Spleen (tissue), 11 donors: ENCODE measurements around the gene UPK1B. TPM values are rescaled to one million over a fixed set of nuclear protein-coding genes. Genes with fewer than 3 reads are reported as not detected.

Experiments
- DNase-seq: peaks from one replicate; pipeline ENCODE4 v3.0.0-alpha.2; 2020
- H3K27ac ChIP-seq, 8 donors: fragments of 200-600 bp; sonication (generic) in 7 of 8; 1 replicate in 4 of 8; 2 replicates in 4 of 8; pipeline versions ENCODE4 v1.5.0 to v1.8.0; 2016 to 2021; ENCODE audit warnings: inconsistent platforms in 4 of 8, mild to moderate bottlenecking in 4 of 8, moderate library complexity in 1 of 8
- H3K27me3 ChIP-seq, 7 donors: fragments of 200-600 bp; sonication (generic) in 6 of 7; replicated peaks in 1 of 7; 1 replicate in 4 of 7; 2 replicates in 3 of 7; pipeline versions ENCODE4 v1.5.0 to v1.8.0; 2016 to 2021; ENCODE audit warnings: inconsistent platforms in 3 of 7, mild to moderate bottlenecking in 1 of 7
- H3K36me3 ChIP-seq, 6 donors: fragments of 200-600 bp; sonication (generic) in 5 of 6; 1 replicate in 4 of 6; 2 replicates in 2 of 6; pipeline versions ENCODE4 v1.5.0 to v1.8.0; 2016 to 2021; ENCODE audit warnings: inconsistent platforms in 2 of 6
- H3K4me1 ChIP-seq, 6 donors: fragments of 200-600 bp; sonication (generic) in 5 of 6; 1 replicate in 3 of 6; 2 replicates in 3 of 6; pipeline versions ENCODE4 v1.5.0 to v1.8.0; 2016 to 2021; ENCODE audit warnings: inconsistent platforms in 3 of 6
- H3K4me3 ChIP-seq, 8 donors: fragments of 200-600 bp; sonication (generic) in 7 of 8; 1 replicate in 4 of 8; 2 replicates in 4 of 8; pipeline versions ENCODE4 v1.5.0 to v1.8.0; 2016 to 2021; ENCODE audit warnings: inconsistent platforms in 4 of 8, mild to moderate bottlenecking in 4 of 8, moderate library complexity in 2 of 8
- H3K9me3 ChIP-seq, 8 donors: fragments of 200-600 bp; sonication (generic) in 7 of 8; 1 replicate in 4 of 8; 2 replicates in 4 of 8; pipeline versions ENCODE4 v1.5.0 to v1.8.0; 2016 to 2021; ENCODE audit warnings: inconsistent platforms in 4 of 8
- CTCF ChIP-seq, 11 experiments: fragments of 200-600 bp in 7 of 11; fragments of 450-650 bp in 4 of 11; sonication (generic) in 4 of 11; IDR thresholded peaks in 8 of 11; conservative IDR thresholded peaks in 3 of 11; 1 replicate in 7 of 11; 2 replicates in 4 of 11; pipeline versions ENCODE4 v1.4.0 to v1.8.0; 2016 to 2021; ENCODE audit warnings: antibody characterized with exemption in 11 of 11, inconsistent platforms in 4 of 11, mild to moderate bottlenecking in 1 of 11
- POLR2A ChIP-seq, 3 donors: fragments of 450-650 bp; IDR thresholded peaks; one replicate each; pipeline ENCODE4 v1.5.1; 2017; ENCODE audit warnings: antibody characterized with exemption in 3 of 3, mild to moderate bottlenecking in 1 of 3
- POLR2AphosphoS5 ChIP-seq, 3 donors: sonication (generic); formaldehyde crosslinking; IDR thresholded peaks; one replicate each; pipeline ENCODE4 v1.5.1; 2017; ENCODE audit warnings: antibody characterized with exemption in 3 of 3
- WGBS, 5 donors: extraction: QIAGEN DNeasy Blood & Tissue Kit in 3 of 5; methylation state at CpG; one replicate each; pipeline versions ENCODE4 v1.1.5 to v1.1.7; 2013 to 2018; 5-methylcytosine and 5-hydroxymethylcytosine counted together
- intact Hi-C: fragments of 100-400 bp; cut with DNase I; formaldehyde crosslinking; loops from one replicate; pipeline ENCODE4 v1.15.0; 2023; ENCODE audit warnings: low total_unique reads
- polyA plus RNA-seq, 3 donors: library from polyadenylated mRNA; stranded (reverse); fragments of 200-250 nt; gene quantifications; one replicate each; pipeline ENCODE4 v1.2.1, GENCODE V29; 2013
- total RNA-seq, 7 donors: library from RNA; depleted of rRNA in 3 of 7; stranded (reverse); fragments of >200 nt in 3 of 7; fragmentation: NEBNext Ultra II Directional in 4 of 7; extraction: Animal tissue kit (Norgen Biotek cat#: 25700) in 4 of 7; gene quantifications; one replicate each; pipeline versions ENCODE4 v1.1.0 to v1.2.1, GENCODE V29; 2016 to 2021
- donor health status: healthy with polysubstance abuse.
- donor health status: DM: no; HTN: no; CAD: no; lungs with moderate emphysema.
- donor health status: DM: no; HTN: no; CAD: no.
- donor health status: Bipolar disorder and iron deficiency.
- donor health status: healthy.
- donor health status: DM: no; HTN: no; CAD: no.
- donor health status: DM: yes; HTN: yes; CAD: no.

The UPK1B gene
- total and polyA plus RNA-seq, 10 donors: not detected

GRCh38 chr3:119220970-119221667, 47.7 kb downstream of the UPK1B start:
- Histone ChIP-seq H3K27me3 (no peaks in the 10 kb centered on the region), H3K4me1 (peaks cover 0 to 22% (median 3%) of the 10 kb centered on the region in 6 donors), H3K4me3 (no peak overlapping the region), H3K27ac (no peak overlapping the region), H3K9me3 (no peaks in the 10 kb centered on the region), H3K36me3 (peaks cover 0 to 99% (median 63%) of the 10 kb centered on the region in 6 donors)
- WGBS, 5 donors: 65 to 98% (median 91%) methylated on average over 3 of the region's 3 CpGs
- no peak for TF ChIP-seq CTCF (IDR thresholded peaks at IDR 0.05 in 8 of 11, conservative IDR thresholded peaks at IDR 0.05 in 3 of 11)
- no peak for TF ChIP-seq POLR2AphosphoS5 (IDR thresholded peaks at IDR 0.05)
- TF ChIP-seq POLR2A (IDR thresholded peaks at IDR 0.05): no peak
- DNase-seq: no peak
- intact Hi-C loops: no loop called here

- intact Hi-C loops: no loop called here
- H3K4me3 ChIP-seq: no peak overlapping the region
- TF ChIP-seq CTCF (IDR thresholded peaks at IDR 0.05 in 8 of 11, conservative IDR thresholded peaks at IDR 0.05 in 3 of 11): no peak
- no peak for TF ChIP-seq POLR2A (IDR thresholded peaks at IDR 0.05)
- no peak for TF ChIP-seq POLR2AphosphoS5 (IDR thresholded peaks at IDR 0.05)
- H3K4me1 ChIP-seq: peaks cover 0 to 22% (median 3%) of the 10 kb centered on the region in 6 donors
- H3K9me3 ChIP-seq: no peaks in the 10 kb centered on the region
- H3K27ac ChIP-seq: no peak overlapping the region
- H3K27me3 ChIP-seq: no peaks in the 10 kb centered on the region
- peaks cover 2 to 99% (median 64%) of the 10 kb centered on the region in 6 donors for H3K36me3 ChIP-seq
- no peak for DNase-seq
- WGBS, 5 donors: 86 to 99% (median 91%) methylated on average over 2 of the region's 2 CpGs
Measured at GRCh38 chr3:119221779-119222320, 48.5 kb downstream of the UPK1B start.

- Histone ChIP-seq H3K9me3 (no peaks in the 10 kb centered on the region), H3K4me1 (peaks cover 0 to 22% (median 3%) of the 10 kb centered on the region in 6 donors), H3K27ac (no peak overlapping the region), H3K27me3 (no peaks in the 10 kb centered on the region), H3K36me3 (peaks cover 3 to 99% (median 64%) of the 10 kb centered on the region in 6 donors), H3K4me3 (no peak overlapping the region)
- no peak for DNase-seq
- TF ChIP-seq POLR2AphosphoS5 (IDR thresholded peaks at IDR 0.05) (no peak), CTCF (IDR thresholded peaks at IDR 0.05 in 8 of 11, conservative IDR thresholded peaks at IDR 0.05 in 3 of 11) (no peak), POLR2A (IDR thresholded peaks at IDR 0.05) (no peak)
- WGBS, 5 donors: 94 to 96% (median 95%) methylated on average over 7 of the region's 7 CpGs
- intact Hi-C loops: no loop called here
Measured at GRCh38 chr3:119222391-119222790, 49.0 kb downstream of the UPK1B start.

GRCh38 chr3:119223511-119223910, 50.1 kb downstream of the UPK1B start:
- peaks cover 0 to 21% (median 3%) of the 10 kb centered on the region in 6 donors for H3K4me1 ChIP-seq
- H3K36me3 ChIP-seq: peaks cover 3 to 99% (median 66%) of the 10 kb centered on the region in 6 donors
- intact Hi-C loops: no loop called here
- no peak for DNase-seq
- no peaks in the 10 kb centered on the region for H3K27me3 ChIP-seq
- TF ChIP-seq CTCF (IDR thresholded peaks at IDR 0.05 in 8 of 11, conservative IDR thresholded peaks at IDR 0.05 in 3 of 11) (no peak), POLR2AphosphoS5 (IDR thresholded peaks at IDR 0.05) (no peak), POLR2A (IDR thresholded peaks at IDR 0.05) (no peak)
- no peak overlapping the region for H3K4me3 ChIP-seq
- 81 to 96% (median 89%) methylated on average over 5 of the region's 5 CpGs for WGBS, 5 donors
- H3K9me3 ChIP-seq: no peaks in the 10 kb centered on the region
- no peak overlapping the region for H3K27ac ChIP-seq
